GM18517 (cell line): ENCODE measurements around the gene AVP.
"Not testable (repeated sequence)": the region's sequence is repeated elsewhere in the genome, so short reads cannot be mapped to it uniquely, and the experiment has no call there.

Experiments used
- ATAC-seq: cut with Tn5 transposase; IDR thresholded peaks from one replicate; pipeline ENCODE4 v1.9.1; 2021; ENCODE audit warnings: mild to moderate bottlenecking, moderate library complexity; ENCODE audit not compliant: unreplicated experiment

AVP gene

GRCh38 chr20:3084986-3085360, 449 bp upstream of the AVP start:
- ATAC-seq: no peak

GRCh38 chr20:3082955-3083952, 1.3 kb downstream of the AVP start:
- no peak for ATAC-seq

GRCh38 chr20:3082306-3082951, 2.1 kb downstream of the AVP start:
- ATAC-seq: no peak

- no peak for ATAC-seq
Observed at GRCh38 chr20:3081641-3082040, 2.9 kb downstream of the AVP start.

GRCh38 chr20:3080939-3081388, 3.6 kb downstream of the AVP start:
- no peak for ATAC-seq

GRCh38 chr20:3077618-3078134, 6.8 kb downstream of the AVP start:
- ATAC-seq: no peak

GRCh38 chr20:3075315-3075714, 9.2 kb downstream of the AVP start:
- ATAC-seq: not testable (repeated sequence)

- no peak for ATAC-seq
Observed at GRCh38 chr20:3074812-3075211, 9.7 kb downstream of the AVP start.

GRCh38 chr20:3073251-3073643, 11.3 kb downstream of the AVP start:
- not testable (repeated sequence) for ATAC-seq

GRCh38 chr20:3072530-3073250, 11.8 kb downstream of the AVP start:
- no peak for ATAC-seq

- ATAC-seq: no peak
Observed at GRCh38 chr20:3071610-3072529, 12.7 kb downstream of the AVP start, which contains the start of gene OXT. TSS of gene OXT (plus strand) at chr20:3071620. CDS start at chr20:3071656, 36 bp downstream.

- no peak for ATAC-seq
Observed at GRCh38 chr20:3071266-3071609, 13.3 kb downstream of the AVP start.

- ATAC-seq: no peak
Observed at GRCh38 chr20:3070725-3071124, 13.8 kb downstream of the AVP start.

- ATAC-seq: no peak
Observed at GRCh38 chr20:3068986-3069900, 15.3 kb downstream of the AVP start.

GRCh38 chr20:3068075-3068474, 16.4 kb downstream of the AVP start:
- peak; percentile 49 for ATAC-seq

- ATAC-seq: no peak
Observed at GRCh38 chr20:3067139-3068014, 17.1 kb downstream of the AVP start.

GRCh38 chr20:3064119-3064518, 20.4 kb downstream of the AVP start:
- not testable (repeated sequence) for ATAC-seq

GRCh38 chr20:3059489-3059888, 25.0 kb downstream of the AVP start:
- no peak for ATAC-seq
